Mammary epithelial cell (primary cell): ENCODE data around the gene PRDX6.

Experiments
- CTCF ChIP-seq, 2 donors: IDR thresholded peaks in 1 of 2; conservative IDR thresholded peaks in 1 of 2; 2 replicates each; pipeline ENCODE4 v1.5.1; 2011 to 2012; ENCODE audit warnings: inconsistent platforms in 2 of 2, low read length in 2 of 2, mild to moderate bottlenecking in 2 of 2, control low read depth in 1 of 2, low read depth in 1 of 2; ENCODE audit not compliant: insufficient read depth in 1 of 2; ENCODE audit errors: extremely low read depth in 1 of 2
- EZH2 ChIP-seq: IDR thresholded peaks from 2 replicates; pipeline ENCODE4 v1.6.1; 2012; ENCODE audit warnings: low read length, inconsistent platforms, borderline replicate concordance

DNA sequence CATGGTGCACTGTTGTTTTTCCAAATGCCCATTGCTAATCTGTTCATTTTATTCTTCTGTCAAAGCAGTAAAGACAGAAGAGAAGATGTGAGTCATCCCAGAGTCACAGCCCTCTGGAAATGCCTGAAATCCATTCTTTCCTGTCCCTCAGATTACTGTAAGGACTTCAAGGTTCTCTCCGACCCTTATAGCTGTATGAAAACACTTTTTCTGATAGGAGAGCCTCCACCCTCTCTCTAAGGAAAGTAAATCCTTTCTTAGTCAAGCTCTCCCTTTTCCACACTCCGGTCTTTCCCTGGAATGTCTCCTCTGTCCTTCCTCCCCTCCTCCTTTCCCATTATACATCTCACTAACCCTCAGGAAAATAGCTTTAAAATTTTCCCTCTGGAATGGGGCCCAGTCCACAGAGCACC lies 3.5 kb upstream of the PRDX6 start:
- TF ChIP-seq CTCF (conservative IDR thresholded peaks at IDR 0.05 in 1 of 2, IDR thresholded peaks at IDR 0.05 in 1 of 2; ENCODE audit: extremely low read depth in 1 of 2, insufficient read depth in 1 of 2, low read depth in 1 of 2, low read length in 2 of 2): no peak
- TF ChIP-seq EZH2: no peak
